Measurements from ENCODE around the gene ACADS.
A peak's percentile ranks its signal among the peaks of the same experiment; 100 is the strongest.

Gene ACADS

GRCh38 chr12:120759591-120760348 lies 34.1 kb downstream of the ACADS start:
- DNase-seq, result peak; percentile 86

GRCh38 chr12:120760349-120761254 lies 35.0 kb downstream of the ACADS start:
- no peak for DNase-seq

DNA sequence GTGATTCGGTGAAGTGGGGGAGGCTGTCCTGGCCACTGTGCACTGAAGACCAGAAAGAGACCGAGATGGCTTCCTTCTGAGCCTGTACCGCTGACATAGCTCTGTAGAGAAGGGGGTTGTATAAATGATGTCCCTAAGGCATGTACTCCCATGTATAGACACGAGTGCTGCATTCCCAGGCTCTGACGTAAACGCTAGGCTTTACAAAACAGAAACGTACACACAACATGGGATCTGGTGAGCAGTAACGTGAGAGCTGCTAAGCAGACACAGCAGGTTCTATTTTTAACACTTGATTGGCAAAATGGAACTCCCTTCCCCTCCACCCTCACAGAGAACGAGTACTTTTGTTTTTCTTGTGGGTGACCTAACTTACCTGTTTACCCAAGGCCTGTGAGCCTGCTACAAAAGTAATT lies 35.9 kb downstream of the ACADS start:
- no peak for DNase-seq

- no peak for DNase-seq
Observed at GRCh38 chr12:120762086-120762485, 36.5 kb downstream of the ACADS start.

- DNase-seq, result no peak
Observed at GRCh38 chr12:120763250-120763649, 37.6 kb downstream of the ACADS start.

GRCh38 chr12:120764816-120765215 lies 39.2 kb downstream of the ACADS start:
- DNase-seq, result no peak

GRCh38 chr12:120766566-120766965 lies 40.9 kb downstream of the ACADS start:
- DNase-seq, result no peak

DNA sequence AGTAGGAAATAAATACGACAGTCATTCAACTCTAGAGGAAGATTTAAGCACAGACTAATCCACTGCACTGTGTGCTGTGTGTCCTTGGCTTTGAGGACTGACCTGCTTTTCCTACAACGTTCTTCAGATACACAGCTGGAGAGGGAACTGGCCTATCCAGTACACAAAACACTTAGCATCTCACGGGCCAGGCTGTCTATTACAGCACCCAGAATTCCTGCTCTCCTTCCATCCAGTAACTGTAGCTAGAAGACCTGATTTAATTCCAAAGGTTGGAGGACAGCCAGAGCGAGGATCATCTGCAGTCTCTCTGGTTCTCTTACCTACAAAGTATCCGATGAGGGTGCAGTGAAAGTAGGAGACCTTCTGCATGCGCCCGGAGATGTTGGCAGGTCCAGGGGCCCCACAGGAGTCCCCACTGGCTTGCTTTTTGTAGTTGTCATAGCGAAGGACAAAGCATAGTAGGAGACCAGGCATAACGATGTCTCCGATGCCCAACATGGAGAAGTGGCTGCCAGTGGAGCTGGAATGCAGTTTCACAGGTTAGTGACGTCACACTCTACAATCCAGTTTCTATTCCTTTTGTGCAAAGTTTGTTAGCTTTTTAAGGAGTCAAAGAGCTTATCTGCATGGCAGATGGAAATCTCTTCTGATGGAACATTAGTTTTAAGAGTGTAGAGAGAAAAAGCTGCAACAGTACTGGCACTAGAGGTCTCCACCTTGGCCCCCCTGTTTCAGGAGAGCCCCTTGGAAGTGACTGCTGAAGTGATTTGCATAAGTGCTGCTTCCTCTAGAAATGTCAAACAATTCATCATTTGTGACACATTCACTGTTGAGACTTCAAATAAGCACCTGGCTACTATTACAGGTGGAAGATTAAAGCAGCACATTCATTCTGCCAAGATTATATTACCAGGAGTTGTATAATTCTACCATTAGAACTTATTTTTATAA lies 41.7 kb downstream of the ACADS start:
- DNase-seq, result no peak

DNA sequence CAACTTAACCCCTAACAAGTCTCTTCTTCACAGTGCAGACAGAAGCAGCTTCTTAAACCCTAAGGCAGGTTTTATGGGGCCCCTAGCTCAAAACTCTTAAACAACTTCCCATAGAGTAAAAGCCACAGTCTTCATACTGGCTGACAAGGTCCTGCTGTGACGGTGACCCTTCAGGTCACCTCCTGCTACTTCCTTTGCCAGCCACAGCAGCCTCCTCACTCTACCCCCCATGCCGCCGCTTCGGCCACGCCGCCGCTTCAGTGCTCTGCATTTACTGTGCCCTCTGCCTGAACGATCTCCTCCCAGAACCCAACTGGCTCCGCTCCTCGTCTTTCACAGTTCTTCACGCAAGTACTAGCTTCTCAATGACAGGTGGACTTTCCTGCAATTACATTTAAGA lies 45.5 kb downstream of the ACADS start:
- DNase-seq, result no peak

DNA sequence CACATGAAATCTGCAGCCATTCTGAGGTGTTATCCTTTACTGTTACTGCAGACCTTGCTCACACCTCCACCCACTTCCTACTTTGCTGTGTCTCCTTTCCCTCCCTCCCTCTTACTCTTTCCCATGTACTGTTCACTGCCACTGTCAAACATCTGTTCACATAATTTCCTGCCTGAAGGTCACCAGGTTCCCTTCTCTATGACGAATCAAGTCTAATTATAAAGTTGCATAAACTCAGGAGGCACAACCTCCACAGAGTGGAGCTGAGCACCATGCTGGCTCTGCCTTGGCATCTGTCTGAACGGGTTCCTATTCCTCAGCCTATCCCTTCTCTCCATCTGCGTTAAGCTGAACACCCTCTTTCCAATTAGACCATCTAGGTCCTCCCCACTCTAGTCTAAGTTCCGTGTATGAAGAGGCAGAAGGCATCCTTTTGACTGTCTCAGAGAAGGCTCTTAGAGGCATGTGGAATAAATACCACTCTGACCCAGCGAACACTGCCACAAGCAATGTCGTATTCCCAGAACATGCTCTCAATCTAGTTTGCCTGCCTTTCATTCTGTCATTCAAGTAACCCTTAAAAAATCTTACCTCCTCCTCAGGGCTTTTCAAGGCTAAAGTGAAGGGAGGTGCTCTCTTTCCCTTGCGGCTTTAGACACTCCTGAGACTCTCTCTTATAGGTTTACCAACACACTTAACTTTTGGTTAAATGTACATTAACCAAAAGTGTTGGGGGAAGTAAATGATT lies 48.7 kb downstream of the ACADS start:
- DNase-seq, result no peak

DNA sequence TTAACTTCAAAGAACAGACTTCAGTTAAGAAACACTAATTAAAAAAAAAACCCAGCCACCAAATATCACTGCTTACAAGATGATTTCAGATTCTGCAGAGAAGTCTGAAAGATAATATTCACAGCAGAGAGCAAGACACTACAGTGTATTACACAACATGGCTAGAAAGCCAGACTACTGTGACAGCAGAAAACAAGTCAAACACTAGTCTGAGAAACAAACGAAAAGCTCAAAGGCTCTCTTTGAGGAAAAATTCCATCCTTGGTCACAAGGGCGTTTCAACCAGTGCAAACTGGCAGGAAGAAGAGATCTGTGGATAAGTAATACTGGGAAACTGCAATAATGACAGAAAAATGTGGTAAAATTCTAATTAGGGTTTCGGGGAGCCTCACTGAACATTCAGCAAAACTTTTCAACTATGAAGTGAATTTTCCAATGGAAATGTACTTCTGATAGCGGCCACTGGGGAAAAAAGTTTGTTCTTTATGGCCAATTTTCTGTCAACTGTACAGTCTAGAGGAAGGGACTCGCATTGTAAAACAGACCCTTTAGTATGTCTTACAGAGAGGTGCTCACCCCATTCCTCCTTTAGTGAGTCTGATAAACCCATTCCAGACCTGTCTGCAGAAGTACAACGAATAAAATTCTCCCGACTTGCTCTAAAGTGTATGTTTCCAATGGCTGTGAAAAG lies 50.4 kb downstream of the ACADS start:
- DNase-seq, result no peak

- DNase-seq, result no peak
Observed at GRCh38 chr12:120783197-120783596, 57.6 kb downstream of the ACADS start.

DNA sequence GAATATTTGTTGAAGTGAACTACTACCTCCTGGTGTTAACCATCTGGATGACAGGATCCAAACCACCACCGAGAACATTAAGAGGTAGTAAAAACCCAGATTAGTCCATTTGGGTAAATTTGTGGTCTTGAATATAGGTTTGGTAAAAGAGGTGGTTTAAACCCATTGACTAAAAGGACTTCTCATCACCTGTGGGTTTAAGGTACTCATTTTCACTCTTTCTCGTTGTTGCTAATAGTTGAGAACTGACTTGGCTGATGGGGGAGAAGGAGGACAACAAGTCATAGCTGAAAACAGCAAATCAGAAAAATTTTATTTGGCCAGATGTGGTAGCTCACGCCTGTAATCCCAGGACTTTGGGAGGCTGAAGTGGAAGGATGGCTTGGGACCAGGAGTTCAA lies 59.2 kb downstream of the ACADS start:
- DNase-seq, result no peak

DNA sequence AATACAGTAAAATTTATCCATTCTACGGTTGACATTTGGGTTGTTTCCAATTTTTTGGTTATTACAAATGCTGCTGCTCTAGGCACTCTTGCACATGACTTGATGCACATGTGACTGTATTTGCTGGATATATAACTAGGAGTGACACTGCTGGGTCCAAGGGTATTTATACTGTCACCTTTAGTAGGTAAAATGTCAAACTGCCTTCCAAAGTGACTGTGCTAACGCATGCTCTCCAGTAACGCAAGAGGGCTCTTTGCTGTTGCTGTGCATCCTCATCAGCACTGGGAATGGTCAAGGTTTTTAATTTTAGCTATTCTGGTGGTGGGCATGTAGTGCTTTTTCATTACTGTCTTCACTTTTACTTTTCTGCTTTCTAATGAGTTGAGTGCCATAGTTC lies 62.3 kb downstream of the ACADS start:
- DNase-seq, result no peak

Data from COR-L47 (cell line).